Measurements from ENCODE around the gene TPK1.
"Not testable (repeated sequence)": the region's sequence is repeated elsewhere in the genome, so short reads cannot be mapped to it uniquely, and the experiment has no call there.

TPK1 gene

DNA sequence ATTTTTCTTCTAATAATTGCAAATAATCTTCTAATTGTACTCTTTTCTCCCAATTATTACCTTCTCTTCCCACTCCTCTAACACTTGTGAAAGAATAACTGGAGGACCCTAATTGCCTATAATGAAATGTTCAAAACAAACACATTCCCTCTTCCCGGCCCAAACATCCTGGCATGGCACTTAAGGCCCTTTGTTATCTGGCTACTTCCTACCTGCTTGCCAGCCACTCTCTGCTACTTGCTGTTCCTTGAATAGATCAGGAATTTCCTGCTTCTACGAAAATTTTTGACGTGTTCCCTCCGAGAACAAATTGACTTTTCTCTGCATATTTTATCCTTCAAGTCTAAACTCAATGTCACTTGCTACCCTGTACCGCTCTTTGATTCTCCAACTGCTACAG lies 376.2 kb downstream of the TPK1 start:
- DNase-seq = no peak

DNA sequence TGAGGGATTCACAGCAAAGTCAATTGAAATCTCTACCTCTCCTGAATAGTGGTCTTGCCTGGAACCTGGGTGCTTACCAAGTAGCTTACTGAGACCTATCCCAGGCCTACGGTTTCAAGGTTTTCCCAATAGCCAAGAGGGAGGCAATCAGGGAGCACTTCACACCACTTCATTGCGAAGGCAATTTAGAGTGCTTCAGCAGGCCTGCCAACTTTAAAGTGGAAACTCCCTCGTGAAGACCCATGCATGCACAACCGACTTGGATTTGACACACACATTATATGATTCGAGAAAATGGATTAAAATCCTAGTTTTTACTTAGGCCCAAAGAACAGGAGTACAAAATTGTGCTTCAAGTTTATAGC lies 380.8 kb downstream of the TPK1 start:
- DNase-seq = no peak

DNA sequence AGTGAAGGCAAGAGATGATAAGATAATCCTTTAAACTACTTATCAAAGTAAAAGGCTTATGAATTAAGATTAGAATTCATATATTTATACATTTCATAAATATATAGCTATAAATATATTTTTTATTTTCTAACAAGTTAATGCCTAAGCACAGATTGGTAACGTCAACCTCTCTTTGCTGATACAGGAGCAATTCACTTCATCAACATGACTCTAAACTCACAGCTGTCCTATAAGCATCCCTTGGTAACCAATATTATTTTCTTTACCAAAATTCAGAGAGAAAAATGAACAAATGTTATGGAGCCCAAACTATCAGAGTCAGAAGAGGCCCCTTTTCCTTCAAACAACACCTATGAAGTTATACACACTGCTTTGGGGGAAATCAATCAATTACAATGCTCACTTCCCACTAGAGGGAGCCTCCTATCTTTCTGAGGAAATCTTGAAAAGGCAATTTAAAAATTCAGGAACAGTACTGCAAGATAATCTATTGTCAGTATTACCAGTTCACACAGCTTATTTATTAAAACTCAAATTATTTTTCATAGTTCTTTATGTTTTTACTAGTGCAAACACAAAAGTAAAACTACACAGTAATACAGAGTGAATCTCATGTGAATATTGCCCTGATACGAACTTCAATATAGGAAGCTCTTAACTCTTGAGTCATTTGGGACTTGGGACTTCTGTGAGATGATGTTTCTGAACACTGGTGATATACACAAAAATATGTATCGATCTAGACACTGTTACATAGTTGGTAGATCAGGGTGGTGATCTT lies 381.4 kb downstream of the TPK1 start:
- DNase-seq = no peak

DNA sequence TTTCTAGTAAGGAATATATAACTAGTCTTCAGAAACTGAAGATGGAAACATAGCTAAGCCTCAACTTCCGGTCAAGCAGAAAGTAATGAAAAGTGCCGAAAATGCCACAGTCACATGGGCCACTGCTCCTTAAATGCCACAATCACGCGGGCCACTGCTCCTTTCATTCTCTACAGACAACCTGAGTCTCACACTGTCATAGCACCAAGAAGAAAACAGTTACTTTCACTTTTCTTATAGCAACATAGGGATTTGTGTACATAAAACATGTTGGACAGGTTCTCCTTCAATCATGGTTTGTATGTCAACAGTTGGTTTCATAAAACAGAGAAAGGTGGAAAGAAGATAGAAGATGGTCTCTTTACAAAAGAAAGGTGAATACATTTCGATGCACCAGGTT lies 383.8 kb downstream of the TPK1 start:
- DNase-seq = no peak

DNA sequence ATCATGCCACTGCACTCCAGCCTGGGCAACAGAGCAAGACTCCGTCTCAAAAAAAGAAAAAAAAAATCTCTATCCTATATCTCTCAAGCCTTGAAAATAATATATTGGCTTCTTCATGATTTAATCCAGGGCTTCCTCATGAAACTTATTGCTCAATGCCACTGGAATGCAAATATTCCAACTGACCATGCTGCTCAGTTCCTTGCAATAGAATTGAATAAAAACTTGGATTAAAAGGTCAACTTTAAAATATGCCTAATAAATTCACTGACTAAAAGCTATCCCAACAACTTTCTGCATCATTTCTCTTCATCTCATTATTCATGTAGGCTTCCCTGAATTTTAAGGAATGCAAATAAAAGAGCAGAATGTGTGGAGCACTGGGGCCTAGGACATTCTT lies 390.3 kb downstream of the TPK1 start:
- no peak for DNase-seq

DNA sequence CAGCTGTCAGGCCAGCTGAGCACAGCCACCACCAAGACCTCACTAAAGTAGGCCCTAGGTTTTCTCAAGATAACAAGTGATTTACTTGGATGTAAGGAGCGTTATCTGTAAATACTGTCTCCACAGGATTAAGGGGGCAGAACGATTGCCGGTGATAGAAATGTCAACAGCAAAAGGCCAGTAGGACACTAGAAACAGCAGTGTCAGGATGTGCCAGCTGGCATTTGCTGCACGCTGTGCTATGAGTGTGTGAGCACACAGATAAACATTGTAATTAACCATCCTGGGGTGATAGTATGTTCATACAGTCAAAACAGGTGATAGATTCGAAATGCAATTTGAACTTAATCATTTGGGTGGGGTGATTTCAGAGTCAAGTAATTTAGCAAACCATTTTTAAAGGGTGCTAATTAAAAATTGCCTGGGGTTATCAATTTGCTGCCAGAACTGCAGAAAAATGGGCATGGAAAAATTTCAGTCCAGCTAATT lies 396.1 kb downstream of the TPK1 start:
- DNase-seq = no peak

DNA sequence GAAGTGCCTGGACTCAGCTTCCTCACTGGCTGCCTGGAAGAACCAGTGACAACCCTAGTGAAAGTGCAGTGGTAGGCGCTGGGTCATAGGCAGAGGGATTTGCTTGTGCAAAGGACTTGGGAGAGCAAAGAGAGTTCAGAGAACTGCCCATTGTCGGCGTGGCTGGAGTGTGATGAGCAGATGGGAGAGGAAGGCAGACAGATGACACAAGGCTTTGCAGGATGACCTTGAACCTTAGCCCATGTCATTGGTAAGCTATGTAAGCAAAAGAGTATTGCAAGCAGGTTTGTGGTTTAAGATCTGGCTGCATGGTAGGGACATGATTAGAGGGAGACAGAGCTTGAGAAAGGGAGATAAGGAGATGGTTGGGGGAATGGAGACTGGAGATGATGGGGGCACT lies 397.1 kb downstream of the TPK1 start:
- no peak for DNase-seq

DNA sequence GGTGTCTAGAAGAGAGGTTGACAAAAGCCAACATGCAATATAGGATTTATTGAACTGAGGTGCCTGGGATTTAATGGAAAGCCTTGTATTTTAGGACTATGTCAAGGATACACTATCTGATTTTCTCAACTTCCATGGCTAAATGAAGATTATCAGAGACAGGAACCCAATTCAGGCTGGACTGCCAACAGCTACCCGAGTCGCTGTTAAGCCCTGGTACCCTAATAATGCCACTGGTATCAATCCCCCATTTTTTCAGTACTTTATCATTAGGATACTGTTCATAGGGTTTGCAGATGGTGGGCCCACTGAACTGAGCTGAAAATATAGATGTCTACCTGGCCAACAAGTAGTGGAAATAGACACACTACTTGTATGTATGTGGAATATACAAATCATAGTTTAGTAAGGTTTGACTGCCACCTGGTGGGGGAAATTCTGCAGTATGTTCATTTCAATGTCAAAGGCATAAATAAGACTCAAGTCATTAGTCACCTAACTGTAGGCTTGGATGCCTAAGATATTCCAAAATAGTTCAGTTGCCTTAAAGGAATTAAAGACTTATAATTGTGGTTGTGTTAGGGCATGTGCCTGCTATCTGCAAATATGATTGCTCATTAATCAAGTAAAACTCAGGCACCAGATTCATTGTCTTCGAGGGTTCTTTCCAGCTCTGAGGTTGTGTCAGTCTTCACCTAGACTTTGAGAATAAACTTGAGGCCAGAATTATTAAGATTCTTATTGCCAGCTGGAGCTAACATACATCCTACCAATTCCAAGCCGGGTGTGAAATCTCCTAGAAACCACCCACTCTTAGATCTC lies 398.3 kb downstream of the TPK1 start:
- DNase-seq = no peak

DNA sequence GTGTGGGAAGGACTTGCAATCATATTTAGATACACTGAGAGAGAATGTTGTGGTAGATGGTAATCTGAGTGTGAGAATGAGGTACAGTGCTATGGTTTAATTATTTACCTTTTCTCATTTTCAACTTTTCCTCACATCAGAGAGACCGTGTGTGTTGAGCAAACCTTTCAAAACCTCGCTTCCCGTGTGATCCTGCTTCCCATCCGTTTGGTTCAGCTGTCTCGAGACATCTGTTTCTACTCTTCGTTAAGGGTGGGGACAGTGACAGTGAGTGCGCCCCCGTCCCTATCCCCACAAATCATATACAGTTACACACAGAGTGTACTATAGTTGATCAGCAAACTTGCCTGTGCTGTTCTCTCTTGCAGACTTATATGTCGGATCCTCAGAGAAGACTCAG lies 399.4 kb downstream of the TPK1 start:
- no peak for DNase-seq

DNA sequence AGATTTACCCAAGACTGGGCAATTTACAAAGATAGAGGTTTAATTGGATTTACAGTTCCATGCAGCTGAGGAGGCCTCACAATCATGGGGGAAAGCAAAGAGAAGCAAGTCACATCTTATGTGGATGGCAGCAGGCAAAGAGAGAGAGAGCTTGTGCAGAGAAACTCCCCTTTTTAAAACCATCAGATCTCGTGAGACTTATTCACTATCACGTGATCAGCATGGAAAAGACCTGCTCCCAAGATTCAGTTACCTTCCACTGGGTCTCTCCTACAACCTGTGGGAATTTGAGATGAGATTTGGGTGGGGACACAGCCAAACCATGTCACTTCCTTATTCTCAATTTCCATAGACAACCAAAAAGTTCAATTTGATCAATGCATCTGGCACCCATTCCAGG lies 407.4 kb downstream of the TPK1 start:
- DNase-seq = no peak

DNA sequence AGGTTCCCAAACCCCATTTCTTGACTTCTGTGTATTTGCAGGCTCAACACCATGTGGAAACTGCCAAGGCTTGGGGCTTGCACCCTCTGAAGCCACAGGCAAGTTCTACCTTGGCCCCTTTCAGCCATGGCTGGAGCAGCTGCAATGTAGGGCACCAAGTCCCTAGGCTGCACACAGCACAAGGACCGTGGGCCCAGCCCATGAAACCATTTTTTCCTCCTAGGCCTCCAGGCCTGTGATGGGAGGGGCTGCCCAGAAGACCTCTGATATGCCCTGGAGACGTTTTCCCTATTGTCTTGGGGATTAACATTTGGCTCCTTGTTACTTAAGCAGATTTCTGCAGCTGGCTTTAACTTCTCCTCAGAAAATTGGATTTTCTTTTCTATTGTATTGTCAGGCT lies 408.3 kb downstream of the TPK1 start:
- not testable (repeated sequence) for DNase-seq

DNA sequence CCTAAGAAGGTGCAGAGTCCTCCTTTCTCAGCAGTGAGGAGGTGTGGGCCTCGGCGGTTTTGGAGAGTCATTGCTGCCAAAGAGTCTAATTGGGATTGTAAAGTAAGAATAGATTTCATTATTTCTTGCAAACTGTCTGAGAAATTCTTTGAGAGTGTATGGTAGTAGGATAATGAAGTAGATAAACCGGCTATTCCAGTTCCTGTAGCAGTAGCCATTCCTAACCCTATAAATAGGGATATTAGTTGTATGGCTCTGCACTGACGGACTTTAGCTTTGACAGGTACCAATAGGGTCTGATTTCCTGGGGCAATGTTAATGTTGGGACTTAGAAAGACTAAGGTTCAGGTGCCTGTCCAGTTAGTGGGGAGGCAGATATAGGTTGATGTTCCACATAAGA lies 416.9 kb downstream of the TPK1 start:
- not testable (repeated sequence) for DNase-seq

DNA sequence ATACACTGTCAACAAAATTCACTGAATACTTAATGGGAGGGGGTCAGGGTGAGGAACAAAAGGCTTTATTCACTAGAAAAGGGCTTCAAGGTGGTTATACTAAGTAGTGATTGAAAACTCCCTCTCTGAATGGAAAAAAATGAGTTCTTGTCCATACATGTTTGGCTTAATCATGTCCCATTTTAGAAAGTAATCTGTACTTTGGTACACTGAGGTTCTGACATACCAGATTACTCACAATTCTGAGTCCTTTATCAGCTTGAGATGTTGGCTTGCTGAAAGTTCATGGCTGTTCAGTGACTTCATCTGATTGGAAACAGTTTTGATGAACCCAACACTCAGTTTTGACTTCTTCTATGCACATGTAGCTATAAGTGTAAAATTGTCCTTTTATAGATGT lies 419.5 kb downstream of the TPK1 start:
- DNase-seq = no peak

DNA sequence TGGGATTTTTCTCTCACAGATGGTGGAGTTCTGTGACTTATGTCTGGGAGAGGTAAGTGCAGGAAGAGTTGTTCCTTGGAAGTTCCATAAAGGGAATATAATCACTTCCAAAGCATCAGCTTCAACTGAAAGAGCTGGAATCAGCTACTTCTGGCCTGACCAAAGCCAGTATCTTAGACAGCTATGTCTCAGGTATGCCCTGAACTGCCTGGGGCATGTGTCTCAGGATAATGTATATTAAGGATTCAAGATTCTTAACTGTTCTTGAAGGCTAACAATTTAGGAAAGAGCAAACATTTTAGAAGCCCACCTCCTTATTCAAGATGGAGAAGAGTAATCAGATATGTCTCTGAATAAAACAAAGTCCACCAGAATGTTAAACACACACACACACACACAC lies 420.0 kb downstream of the TPK1 start:
- DNase-seq = no peak

DNA sequence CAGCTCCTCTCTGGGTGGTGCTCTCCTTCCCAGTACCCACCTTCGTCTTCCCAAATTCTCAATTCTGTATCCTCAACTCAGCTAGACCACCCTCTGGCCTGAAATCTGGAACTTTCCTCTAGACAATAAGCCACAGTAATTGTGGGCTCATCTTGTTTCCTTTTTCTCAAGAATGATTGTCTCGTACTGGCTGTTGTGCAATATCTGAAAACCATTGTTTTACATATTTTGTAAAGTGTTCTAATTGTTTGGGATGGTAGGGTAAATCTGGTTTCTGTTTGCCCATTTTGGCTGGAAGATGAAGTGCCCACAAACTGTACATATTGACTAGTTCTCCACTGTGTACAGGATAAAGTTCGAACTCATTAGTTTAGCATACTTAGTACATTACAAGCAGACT lies 421.0 kb downstream of the TPK1 start:
- no peak for DNase-seq

DNA sequence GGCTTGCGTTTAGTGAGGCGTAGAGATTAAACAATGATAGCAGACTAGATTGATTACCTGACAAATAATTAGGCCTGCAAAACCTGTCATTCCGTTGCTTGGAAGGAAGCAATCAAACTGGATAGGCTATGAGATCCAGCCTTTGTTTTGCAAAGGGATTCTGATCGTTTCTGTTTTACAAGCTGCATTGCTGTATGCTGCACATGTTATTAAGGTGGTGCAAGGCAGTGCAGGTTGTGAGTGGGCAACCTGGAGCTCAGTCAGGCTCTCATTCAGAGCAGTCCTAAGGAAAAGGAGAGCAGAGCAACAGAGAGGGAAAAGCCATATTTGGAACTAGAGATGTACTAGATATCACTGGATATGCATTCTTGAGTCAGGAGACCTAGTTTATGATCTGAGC lies 425.4 kb downstream of the TPK1 start:
- no peak for DNase-seq

DNA sequence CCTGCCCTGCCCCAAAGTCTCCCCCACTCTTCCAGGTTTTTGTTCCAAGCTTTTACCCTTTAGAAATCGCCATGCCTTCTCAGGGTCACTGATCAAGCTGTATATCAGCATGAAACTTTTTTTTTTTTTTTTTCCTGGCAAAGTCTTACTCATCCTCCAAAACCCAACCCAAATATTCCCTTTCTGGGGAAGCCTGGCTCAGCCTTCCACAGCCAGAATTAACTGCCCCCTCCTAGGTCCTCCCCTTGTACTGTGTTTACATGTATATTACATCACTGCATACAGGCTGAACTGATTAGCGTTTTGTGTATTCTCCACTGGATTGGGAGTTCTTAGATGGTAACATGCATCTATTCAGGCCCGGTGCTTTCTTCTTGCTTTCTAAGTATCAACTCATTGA lies 427.7 kb downstream of the TPK1 start:
- no peak for DNase-seq

DNA sequence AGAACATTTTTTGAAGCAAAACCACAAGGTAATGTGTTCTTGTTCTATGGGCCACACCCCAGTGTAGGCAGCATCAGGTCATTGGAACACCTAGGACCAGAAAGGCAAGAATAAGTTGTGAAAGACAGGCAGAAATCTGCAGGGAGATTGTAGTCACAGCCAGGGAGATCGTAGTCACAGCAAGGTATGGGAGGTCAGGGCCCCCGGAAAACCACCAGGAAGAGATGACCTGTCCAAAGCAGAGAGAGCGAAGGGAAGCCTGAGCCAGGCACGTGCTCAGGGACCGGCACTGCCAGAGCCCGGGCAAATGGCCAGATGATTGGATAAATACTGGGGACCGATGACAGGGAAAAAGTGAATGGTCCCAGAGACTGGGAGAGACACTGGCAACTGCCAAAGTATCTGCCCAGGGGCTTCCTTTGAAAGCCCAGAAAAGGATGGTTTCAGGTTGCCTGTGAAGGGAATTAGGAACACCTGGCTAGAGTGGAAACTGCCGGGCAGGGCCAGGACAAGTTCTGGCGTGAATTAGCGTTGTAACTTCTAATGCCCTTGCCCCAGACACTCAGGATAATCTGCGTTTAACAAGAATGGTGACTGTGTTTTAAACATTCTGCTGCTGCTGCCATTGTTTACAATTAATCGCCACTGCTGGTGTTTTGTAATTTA lies 428.5 kb downstream of the TPK1 start:
- DNase-seq = no peak

DNA sequence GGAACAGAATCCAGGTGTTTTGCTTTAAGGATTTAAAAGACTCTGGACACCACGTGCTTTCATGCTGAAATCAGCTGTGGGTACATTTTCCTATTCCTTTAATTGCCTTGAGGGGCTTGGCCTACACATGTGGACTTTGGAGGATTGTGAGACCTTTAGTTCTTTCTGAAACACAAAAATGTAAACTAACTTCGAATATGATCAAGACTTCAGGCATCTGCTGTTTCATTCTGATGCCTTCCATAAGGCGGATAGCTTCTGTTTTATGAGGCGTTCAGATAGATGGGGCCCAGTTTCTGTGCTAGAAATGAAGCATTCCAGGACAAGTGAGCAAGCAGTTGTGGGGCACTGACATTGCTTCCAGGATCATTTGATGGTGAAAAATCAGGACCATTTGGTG lies 430.9 kb downstream of the TPK1 start:
- no peak for DNase-seq

DNA sequence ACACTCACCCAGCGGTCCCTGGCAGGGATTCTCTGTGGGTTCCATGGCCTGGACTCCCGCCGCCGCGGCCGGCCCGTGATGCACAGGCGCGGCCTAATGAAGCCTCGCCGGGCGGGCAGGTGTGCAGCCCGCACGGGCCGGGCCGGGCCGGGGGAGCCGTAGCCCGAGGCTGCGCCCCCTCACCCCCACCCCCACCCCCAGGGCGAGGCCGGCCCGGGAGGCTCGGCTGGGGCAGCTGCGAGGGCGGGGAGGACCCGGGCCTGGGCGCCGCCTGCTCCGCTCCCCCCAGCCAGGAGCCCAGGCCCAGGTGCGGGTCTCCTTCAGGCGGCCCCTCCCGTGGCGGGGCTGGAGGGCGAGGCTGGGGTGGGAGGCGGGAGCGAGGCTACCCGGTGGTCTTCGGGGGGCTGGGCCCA lies 432.2 kb downstream of the TPK1 start, which contains the start of gene NOBOX:
Gene NOBOX (minus strand): TSS at position 45 of the 413 bp plus-strand sequence.
- no peak for DNase-seq

DNA sequence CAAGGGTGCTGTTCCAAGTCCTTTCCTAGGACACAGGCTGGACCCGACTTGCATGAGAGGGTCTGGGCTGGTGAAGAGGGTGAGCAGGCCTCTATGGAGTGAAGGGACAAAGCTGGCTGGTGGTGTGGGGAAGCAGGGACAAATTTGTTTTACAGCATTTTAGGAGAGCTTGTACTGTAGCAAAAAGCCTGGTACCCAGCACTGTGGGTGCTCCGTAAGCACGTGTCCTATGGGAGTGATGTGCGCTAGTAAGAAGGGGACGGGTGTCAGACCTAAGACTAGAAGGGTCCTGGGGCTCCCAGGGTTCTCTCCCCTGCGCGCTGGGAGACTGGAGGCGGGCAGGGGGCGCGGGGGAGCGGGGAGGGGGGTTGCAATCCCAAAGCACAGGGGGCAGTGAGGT lies 432.8 kb downstream of the TPK1 start:
- no peak for DNase-seq
